DND-41 (cell line): ENCODE results near the gene PRPSAP1.
"Not testable (repeated sequence)": the region's sequence is repeated elsewhere in the genome, so short reads cannot be mapped to it uniquely, and the experiment has no call there.

ENCODE experiments used
- EZH2 ChIP-seq: IDR thresholded peaks from 3 replicates; pipeline ENCODE4 v1.6.1; 2012; ENCODE audit warnings: borderline replicate concordance, low read depth, mild to moderate bottlenecking, moderate library complexity, low read length, inconsistent platforms; ENCODE audit not compliant: severe bottlenecking
- TF ChIP-seq, protein P1 (sequence below): IDR thresholded peaks from 2 replicates; pipeline ENCODE4 v1.5.1; 2012; ENCODE audit warnings: borderline replicate concordance, low read length, moderate library complexity, mild to moderate bottlenecking; ENCODE audit not compliant: poor library complexity, severe bottlenecking; ENCODE audit errors: extremely low read depth

DNA sequence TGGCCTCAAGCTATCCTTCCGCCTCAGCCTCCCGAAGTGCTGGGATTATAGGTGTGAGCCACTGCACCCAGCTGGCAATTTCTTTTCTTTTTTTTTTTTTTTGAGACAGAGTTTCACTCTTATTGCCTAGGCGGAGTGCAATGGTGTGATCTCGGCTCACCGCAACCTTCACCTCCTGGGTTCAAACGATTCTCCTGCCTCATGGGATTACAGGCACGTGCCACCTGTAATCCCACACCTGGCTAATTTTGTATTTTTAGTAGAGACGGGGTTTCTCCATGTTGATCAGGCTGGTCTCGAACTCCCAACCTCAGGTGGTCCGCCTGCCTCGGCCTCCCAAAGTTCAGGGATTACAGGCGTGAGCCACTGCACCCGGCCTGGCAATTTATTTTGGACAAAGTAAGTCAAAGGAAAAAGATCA, 86.1 kb downstream of the PRPSAP1 start:
- TF ChIP-seq, protein P1, sequence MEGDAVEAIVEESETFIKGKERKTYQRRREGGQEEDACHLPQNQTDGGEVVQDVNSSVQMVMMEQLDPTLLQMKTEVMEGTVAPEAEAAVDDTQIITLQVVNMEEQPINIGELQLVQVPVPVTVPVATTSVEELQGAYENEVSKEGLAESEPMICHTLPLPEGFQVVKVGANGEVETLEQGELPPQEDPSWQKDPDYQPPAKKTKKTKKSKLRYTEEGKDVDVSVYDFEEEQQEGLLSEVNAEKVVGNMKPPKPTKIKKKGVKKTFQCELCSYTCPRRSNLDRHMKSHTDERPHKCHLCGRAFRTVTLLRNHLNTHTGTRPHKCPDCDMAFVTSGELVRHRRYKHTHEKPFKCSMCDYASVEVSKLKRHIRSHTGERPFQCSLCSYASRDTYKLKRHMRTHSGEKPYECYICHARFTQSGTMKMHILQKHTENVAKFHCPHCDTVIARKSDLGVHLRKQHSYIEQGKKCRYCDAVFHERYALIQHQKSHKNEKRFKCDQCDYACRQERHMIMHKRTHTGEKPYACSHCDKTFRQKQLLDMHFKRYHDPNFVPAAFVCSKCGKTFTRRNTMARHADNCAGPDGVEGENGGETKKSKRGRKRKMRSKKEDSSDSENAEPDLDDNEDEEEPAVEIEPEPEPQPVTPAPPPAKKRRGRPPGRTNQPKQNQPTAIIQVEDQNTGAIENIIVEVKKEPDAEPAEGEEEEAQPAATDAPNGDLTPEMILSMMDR, result not testable (repeated sequence)
- TF ChIP-seq EZH2, result not testable (repeated sequence)
